ENCODE results near the gene INTS4. TPM values are rescaled to one million over a fixed set of nuclear protein-coding genes. Genes with fewer than 3 reads are reported as not detected.

The INTS4 gene
- total and polyA plus RNA-seq, 2 of the 4 experiments (the other 2 are of a cell fraction): 24.0 to 52.5 TPM

- TF ChIP-seq CEBPB (IDR thresholded peaks at IDR 0.05; ENCODE audit: low read depth, low read length): no peak
Observed at GRCh38 chr11:77994434-77995362, at the start of gene INTS4 (continued).

- no peaks in the 10 kb centered on the region for H3K36me3 ChIP-seq (ENCODE audit: control insufficient read depth, insufficient read depth, low read length)
- peaks cover 0 to 10% of the 10 kb centered on the region in 2 experiments; a peak in 2 of 4 replicates for H3K79me1 ChIP-seq (ENCODE audit: low read depth in 1 of 2, low read length in 2 of 2)
- H3K27ac ChIP-seq (ENCODE audit: insufficient read depth, low read length): no peak overlapping the region
- no peak overlapping the region for H4K8ac ChIP-seq (ENCODE audit: low read depth in 2 of 2, low read length in 2 of 2)
- H3K27me3 ChIP-seq (ENCODE audit: control insufficient read depth, insufficient read depth, low read length): no peaks in the 10 kb centered on the region
- no peak overlapping the region for H3K23ac ChIP-seq (ENCODE audit: low read depth, low read length)
- no peak overlapping the region for H3K18ac ChIP-seq (ENCODE audit: low read depth, low read length)
- no peak for DNase-seq
- no peak overlapping the region for H3K14ac ChIP-seq (replicated peaks; ENCODE audit: low read depth, low read length)
- no TSS peak for BruUV-seq (replicated peaks)
- H2BK15ac ChIP-seq (ENCODE audit: low read depth, low read length): no peak overlapping the region
- H2AFZ ChIP-seq (replicated peaks; ENCODE audit: low read length, poor library complexity): no peak overlapping the region
- no peak overlapping the region for H3K56ac ChIP-seq (ENCODE audit: extremely low read depth, insufficient read depth, low read length)
- H2BK120ac ChIP-seq (ENCODE audit: low read depth, low read length): no peak overlapping the region
- H4K91ac ChIP-seq (ENCODE audit: insufficient read depth, low read depth, low read length): no peak overlapping the region
- H3K4me2 ChIP-seq (ENCODE audit: low read depth, low read length): no peak overlapping the region
- peak overlapping the region; percentile 6; the same call in 1 of the 2 replicates for H2BK20ac ChIP-seq (ENCODE audit: low read depth, low read length)
- H3K4ac ChIP-seq (ENCODE audit: low read depth, low read length): no peak overlapping the region
- H2AK5ac ChIP-seq (ENCODE audit: low read depth, low read length): no peak overlapping the region; the same call in 1 of the 2 replicates
- ChIA-PET POLR2A (ENCODE audit: unreplicated experiment) (no interaction called here), CTCF (no interaction called here)
- H3K4me3 ChIP-seq (ENCODE audit: insufficient read depth, low read depth, low read length): no peak overlapping the region
- in situ Hi-C loops (cut with MboI; ENCODE audit: low sequenced_read_pairs): no loop called here
- H4K20me1 ChIP-seq (ENCODE audit: insufficient read depth, low read length): no peaks in the 10 kb centered on the region
- peaks cover 14% of the 10 kb centered on the region; the same call in 1 of the 2 replicates for H3K9me1 ChIP-seq (ENCODE audit: insufficient read depth, low read length)
- no peak for ATAC-seq (ENCODE audit: low read depth)
- intact Hi-C loops (cut with micrococcal nuclease): no loop called here
- H2AK9ac ChIP-seq (replicated peaks; ENCODE audit: low read depth, low read length, poor library complexity): no peak overlapping the region
- no peaks in the 10 kb centered on the region for H3K9me3 ChIP-seq (ENCODE audit: control insufficient read depth, insufficient read depth, low read length)
- H3K9ac ChIP-seq (ENCODE audit: low read depth, low read length): no peak overlapping the region
- dilution Hi-C loops (cut with HindIII; ENCODE audit: low sequenced_read_pairs, unreplicated experiment): no loop called here
- H2BK5ac ChIP-seq (ENCODE audit: low read depth, low read length, poor library complexity, severe bottlenecking): no peak overlapping the region
- WGBS, 2 experiments (ENCODE audit: extremely low coverage in 2 of 2, insufficient read length in 1 of 2): 100% methylated on average over 3 of the region's 14 CpGs; no CpG with 5 or more reads in 1 of the 2 experiments
- H3K4me1 ChIP-seq (ENCODE audit: control insufficient read depth, insufficient read depth, low read length): peaks cover 20% of the 10 kb centered on the region
- no peak overlapping the region for H4K5ac ChIP-seq (ENCODE audit: low read depth, low read length)
- TF ChIP-seq NFE2L2 (IDR thresholded peaks at IDR 0.05; ENCODE audit: low read depth, low read length): no peak
- TF ChIP-seq MAFK (IDR thresholded peaks at IDR 0.05; ENCODE audit: low read depth, low read length): no peak
- no peak for TF ChIP-seq POLR2A (IDR thresholded peaks at IDR 0.05; ENCODE audit: low read depth, low read length)
- TF ChIP-seq USF2 (IDR thresholded peaks at IDR 0.05; ENCODE audit: low read depth, low read length): no peak
- TF ChIP-seq MAZ (IDR thresholded peaks at IDR 0.05; ENCODE audit: borderline replicate concordance, low read depth, low read length): no peak
- no peak for TF ChIP-seq RCOR1 (IDR thresholded peaks at IDR 0.05; ENCODE audit: insufficient replicate concordance, low read length)
- TF ChIP-seq FOS (IDR thresholded peaks at IDR 0.05; ENCODE audit: low read depth, low read length): no peak
- TF ChIP-seq MXI1 (IDR thresholded peaks at IDR 0.05; ENCODE audit: borderline replicate concordance, low read depth, low read length): no peak
- TF ChIP-seq CEBPB (IDR thresholded peaks at IDR 0.05; ENCODE audit: low read depth, low read length): no peak
- no peak for TF ChIP-seq CHD1 (IDR thresholded peaks at IDR 0.05; ENCODE audit: low read depth, low read length)
- TF ChIP-seq SMC3 (IDR thresholded peaks at IDR 0.05; ENCODE audit: low read depth, low read length): no peak
- no peak for TF ChIP-seq RFX5 (IDR thresholded peaks at IDR 0.05; ENCODE audit: low read depth, low read length)
- no peak for TF ChIP-seq ELK1 (IDR thresholded peaks at IDR 0.05; ENCODE audit: borderline replicate concordance, low read depth, low read length)
- TF ChIP-seq RAD21 (IDR thresholded peaks at IDR 0.05; ENCODE audit: low read length): no peak
Observed at GRCh38 chr11:78041843-78042440, 47.5 kb upstream of the INTS4 start.

All from IMR-90 (cell line).